ENCODE data around the gene BCDIN3D. TPM values are rescaled to one million over a fixed set of nuclear protein-coding genes. Genes with fewer than 3 reads are reported as not detected.

BCDIN3D gene
- total and polyA plus RNA-seq, 2 donors (not counting 3 experiments of a cell fraction or from before 2014, with no cell fraction given): 1.8 to 3.1 TPM

GRCh38 chr12:49792976-49793580, 49.8 kb downstream of the BCDIN3D start:
- no peak overlapping the region for H3K9ac ChIP-seq (replicated peaks; ENCODE audit: extremely low read depth, insufficient read depth, low read length)
- intact Hi-C loops (cut with micrococcal nuclease): no loop called here

More at GRCh38 chr12:49792976-49793580, 49.8 kb downstream of the BCDIN3D start:
- Histone ChIP-seq H4K20me1 (replicated peaks; ENCODE audit: control insufficient read depth, extremely low read depth, insufficient read depth, low read length) (no peaks in the 10 kb centered on the region), H3K9me3 (replicated peaks; ENCODE audit: control insufficient read depth, insufficient read depth, low read length) (no peaks in the 10 kb centered on the region), H3K4me1 (ENCODE audit: control insufficient read depth, extremely low read depth, insufficient read depth, low read length) (peaks cover 9% of the 10 kb centered on the region), H3K4me3 (replicated peaks in 1 of 3; ENCODE audit: insufficient read depth in 1 of 3, low read depth in 1 of 3, low read length in 3 of 3) (no peak overlapping the region), H3K79me2 (ENCODE audit: control insufficient read depth, insufficient read depth, low read length) (no peaks in the 10 kb centered on the region), H3K4me2 (ENCODE audit: insufficient read depth, low read length) (no peak overlapping the region), H2AFZ (ENCODE audit: low read depth, low read length) (no peak overlapping the region), H3K27me3 (ENCODE audit: control insufficient read depth in 2 of 2, insufficient read depth in 2 of 2, low read length in 2 of 2) (no peaks in the 10 kb centered on the region), H3K9me1 (replicated peaks; ENCODE audit: control insufficient read depth, extremely low read depth, insufficient read depth, low read length) (no peaks in the 10 kb centered on the region), H3K36me3 (ENCODE audit: control insufficient read depth in 2 of 2, extremely low read depth in 1 of 2, insufficient read depth in 2 of 2, low read length in 2 of 2) (peaks cover 0 to 33% of the 10 kb centered on the region in 2 experiments), H3K27ac (ENCODE audit: insufficient read depth, low read depth, low read length) (no peak overlapping the region)
- ChIA-PET POLR2A (no interaction called here), CTCF (interaction anchor here (0.6 to 1.7 kb wide), 2 partner anchors 28 to 52 kb away, joined by 3 to 5 read pairs; partner anchors contain the start of gene TMBIM6)
- dilution Hi-C loops (cut with MboI; ENCODE audit: extremely low pct_ligation_motif_present, low sequenced_read_pairs): no loop called here
- TF ChIP-seq JUN (IDR thresholded peaks at IDR 0.05; ENCODE audit: borderline replicate concordance, insufficient read depth, insufficient read length, low read depth): no peak
- no peak for TF ChIP-seq POLR2A (IDR thresholded peaks at IDR 0.05; ENCODE audit: low read depth, low read length)
- no peak for TF ChIP-seq CTCF (IDR thresholded peaks at IDR 0.05; ENCODE audit: extremely low read depth in 1 of 2, insufficient read depth in 1 of 2, low read depth in 1 of 2, low read length in 2 of 2)
- TF ChIP-seq EZH2 (IDR thresholded peaks at IDR 0.05; ENCODE audit: borderline replicate concordance, low read depth, low read length, severe bottlenecking): no peak
- TF ChIP-seq POLR2AphosphoS5 (IDR thresholded peaks at IDR 0.05; ENCODE audit: insufficient read depth, low read depth, low read length): no peak
- no peak for TF ChIP-seq GATA2 (IDR thresholded peaks at IDR 0.05; ENCODE audit: insufficient read depth, insufficient read length, low read depth, low read length)
- no peak for TF ChIP-seq MYC (IDR thresholded peaks at IDR 0.05; ENCODE audit: low read depth, low read length)
- no peak for TF ChIP-seq FOS (IDR thresholded peaks at IDR 0.05; ENCODE audit: borderline replicate concordance, insufficient read depth, low read length)
- TF ChIP-seq MAX (IDR thresholded peaks at IDR 0.05; ENCODE audit: insufficient read depth, insufficient read length): no peak
- DNase-seq (ENCODE audit: low read depth, low spot score) (no peak), FAIRE-seq (no peak)
- BruUV-seq (replicated peaks): no TSS peak
